Measurements from ENCODE around the gene PAK1.

DNA sequence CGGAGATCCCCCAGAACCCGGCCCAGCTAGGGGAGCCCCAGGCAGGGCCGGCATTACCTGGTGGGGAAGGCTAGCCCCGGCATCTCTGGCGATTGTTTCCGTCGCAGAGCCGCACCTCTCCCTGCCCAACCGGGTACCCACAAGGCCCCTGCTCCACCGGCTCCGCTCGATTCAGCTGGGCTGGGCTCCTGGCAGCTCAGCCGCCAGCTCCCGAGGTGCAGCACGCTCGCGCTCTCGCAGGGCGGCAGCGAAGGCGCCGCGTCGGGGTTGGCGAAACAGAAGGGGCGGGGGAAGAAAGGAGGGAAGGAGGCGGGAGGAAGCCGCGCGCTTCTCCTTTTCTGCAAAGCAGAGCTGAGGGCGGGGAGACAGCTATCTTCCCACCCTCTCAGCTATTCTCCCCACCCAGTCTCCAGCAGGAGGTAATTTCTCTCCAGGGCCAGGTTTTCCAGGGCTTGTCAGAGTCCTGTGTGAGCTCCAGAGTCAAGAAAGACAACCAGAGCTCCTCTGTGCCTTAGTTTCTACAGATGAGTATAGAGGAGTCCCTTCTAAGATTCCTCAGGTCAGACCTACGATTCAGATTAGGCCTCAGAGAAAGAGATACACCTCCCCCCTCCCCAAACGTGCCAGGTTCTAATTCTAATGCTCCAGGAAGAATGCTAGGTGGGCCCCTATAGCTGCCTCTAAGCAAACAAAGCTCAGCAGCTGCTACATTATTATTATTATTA lies 62.0 kb downstream of the PAK1 start:
- no peak for TF ChIP-seq CTCF (conservative IDR thresholded peaks at IDR 0.05; ENCODE audit: low read depth, low read length)
- TF ChIP-seq EZH2 (IDR thresholded peaks at IDR 0.05; ENCODE audit: low read length, unreplicated experiment) = no peak
